CD4-positive, alpha-beta T cell (primary cell): Measurements from ENCODE around the gene ZNF488. TPM values are rescaled to one million over a fixed set of nuclear protein-coding genes. Genes with fewer than 3 reads are reported as not detected.

Experiments
- ATAC-seq: fragments of 200-7000 bp; cut with Tn5 transposase; one replicate; pipeline ENCODE4 v1.10.0; 2022; ENCODE audit warnings: mild to moderate bottlenecking; ENCODE audit not compliant: poor library complexity
- CTCF ChIA-PET: fragments of 350-600 bp; sonication (Branson Sonifier 250); formaldehyde crosslinking; loops from one replicate; lab custom pipeline; 2021; ENCODE audit warnings: antibody characterized with exemption, inconsistent platforms; lab: Charles Lee
- POLR2A ChIA-PET: fragments of 350-600 bp; sonication (Branson Sonifier 250); formaldehyde crosslinking; loops from one replicate; lab custom pipeline; 2021; ENCODE audit warnings: antibody characterized with exemption, inconsistent platforms; lab: Charles Lee
- DNase-seq, 14 experiments: peaks; one replicate each; pipeline ENCODE4 v3.0.0-alpha.2; 2013 to 2020; ENCODE audit warnings: mixed read lengths in 2 of 14
- H3K27ac ChIP-seq, 2 donors: one replicate each; pipeline versions ENCODE4 v1.5.1 to v1.7.0; 2013; ENCODE audit warnings: low read length in 2 of 2, low read depth in 1 of 2, mild to moderate bottlenecking in 1 of 2
- H3K27me3 ChIP-seq, 2 experiments: 1 replicate in 1 of 2; 2 replicates in 1 of 2; pipeline versions ENCODE4 v1.6.1 to v1.7.0; 2013; ENCODE audit warnings: low read length in 2 of 2, control low read depth in 1 of 2, mild to moderate bottlenecking in 1 of 2, moderate library complexity in 1 of 2; ENCODE audit not compliant: insufficient read depth in 2 of 2, control insufficient read depth in 1 of 2
- H3K36me3 ChIP-seq: one replicate; pipeline ENCODE4 v1.6.1; 2013; ENCODE audit warnings: low read length, control low read depth; ENCODE audit not compliant: insufficient read depth
- H3K4me1 ChIP-seq: one replicate; pipeline ENCODE4 v1.6.1; 2013; ENCODE audit warnings: low read length, control low read depth; ENCODE audit not compliant: insufficient read depth
- H3K4me3 ChIP-seq: one replicate; pipeline ENCODE4 v1.5.1; 2013; ENCODE audit warnings: mild to moderate bottlenecking, low read length, moderate library complexity
- H3K9me3 ChIP-seq, 2 experiments: 1 replicate in 1 of 2; 2 replicates in 1 of 2; pipeline versions ENCODE4 v1.6.1 to v1.7.0; 2013; ENCODE audit warnings: low read length in 2 of 2, mild to moderate bottlenecking in 2 of 2, control low read depth in 1 of 2, moderate library complexity in 1 of 2; ENCODE audit not compliant: control insufficient read depth in 1 of 2, insufficient read depth in 1 of 2
- H3K27ac Mint-ChIP-seq: one replicate; pipeline ENCODE4 v1.8.0; 2020; ENCODE audit warnings: mixed read lengths
- H3K27me3 Mint-ChIP-seq: one replicate; pipeline ENCODE4 v1.8.0; 2021; ENCODE audit warnings: mixed read lengths
- H3K36me3 Mint-ChIP-seq: one replicate; pipeline ENCODE4 v1.8.0; 2021; ENCODE audit warnings: low read depth, mixed read lengths
- H3K4me1 Mint-ChIP-seq: one replicate; pipeline ENCODE4 v1.8.0; 2021; ENCODE audit warnings: low read depth, mixed read lengths
- H3K4me3 Mint-ChIP-seq: one replicate; pipeline ENCODE4 v1.8.0; 2020; ENCODE audit warnings: mild to moderate bottlenecking, mixed read lengths
- H3K9me3 Mint-ChIP-seq: one replicate; pipeline ENCODE4 v1.8.0; 2020; ENCODE audit warnings: mixed read lengths
- intact Hi-C, 2 experiments: fragments of 100-400 bp; cut with DNase I in 1 of 2; cut with micrococcal nuclease in 1 of 2; formaldehyde crosslinking; loops; one replicate each; pipeline versions ENCODE4 v1.15.1 to v1.9.0; 2023 to 2025; cut with DNase I, micrococcal nuclease
- total RNA-seq, 174 experiments: library from RNA in 2 of 174; stranded (reverse) in 2 of 174; gene quantifications; one replicate each; pipeline ENCODE4 v1.2.3 and lab custom pipeline; 2021 to 2026
- TF ChIP-seq, protein P1 (sequence below): fragments of 200-600 bp; IDR thresholded peaks from one replicate; pipeline ENCODE4 v1.8.0; 2022; ENCODE audit warnings: antibody characterized with exemption, mild to moderate bottlenecking

The ZNF488 gene
- total RNA-seq, 2 experiments from 2014 or later = not detected

GRCh38 chr10:47322300-47323061 is 61.6 kb downstream of the ZNF488 start, which contains the start of gene GDF2:
TSS of gene GDF2 (plus strand) at chr10:47322454. CDS start at chr10:47322669, 215 bp downstream.
- Mint-ChIP-seq H3K4me3 (no peak within 1 kb of the TSS), H3K9me3 (no peaks in the 10 kb centered on the region), H3K27me3 (peaks cover 3% of the 10 kb centered on the region), H3K4me1 (no peaks in the 10 kb centered on the region), H3K36me3 (no peaks in the 10 kb centered on the region), H3K27ac (no peak within 1 kb of the TSS)
- ChIA-PET POLR2A (no interaction called here), CTCF (no interaction called here)
- Histone ChIP-seq H3K9me3 (no peaks in the 10 kb centered on the region), H3K27ac (no peak within 1 kb of the TSS), H3K4me1 (no peaks in the 10 kb centered on the region), H3K27me3 (peaks cover 0 to 2% of the 10 kb centered on the region in 2 experiments), H3K36me3 (no peaks in the 10 kb centered on the region), H3K4me3 (no peak within 1 kb of the TSS)
- ATAC-seq (no peak), DNase-seq (no peak)
- TF ChIP-seq, protein P1, sequence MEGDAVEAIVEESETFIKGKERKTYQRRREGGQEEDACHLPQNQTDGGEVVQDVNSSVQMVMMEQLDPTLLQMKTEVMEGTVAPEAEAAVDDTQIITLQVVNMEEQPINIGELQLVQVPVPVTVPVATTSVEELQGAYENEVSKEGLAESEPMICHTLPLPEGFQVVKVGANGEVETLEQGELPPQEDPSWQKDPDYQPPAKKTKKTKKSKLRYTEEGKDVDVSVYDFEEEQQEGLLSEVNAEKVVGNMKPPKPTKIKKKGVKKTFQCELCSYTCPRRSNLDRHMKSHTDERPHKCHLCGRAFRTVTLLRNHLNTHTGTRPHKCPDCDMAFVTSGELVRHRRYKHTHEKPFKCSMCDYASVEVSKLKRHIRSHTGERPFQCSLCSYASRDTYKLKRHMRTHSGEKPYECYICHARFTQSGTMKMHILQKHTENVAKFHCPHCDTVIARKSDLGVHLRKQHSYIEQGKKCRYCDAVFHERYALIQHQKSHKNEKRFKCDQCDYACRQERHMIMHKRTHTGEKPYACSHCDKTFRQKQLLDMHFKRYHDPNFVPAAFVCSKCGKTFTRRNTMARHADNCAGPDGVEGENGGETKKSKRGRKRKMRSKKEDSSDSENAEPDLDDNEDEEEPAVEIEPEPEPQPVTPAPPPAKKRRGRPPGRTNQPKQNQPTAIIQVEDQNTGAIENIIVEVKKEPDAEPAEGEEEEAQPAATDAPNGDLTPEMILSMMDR = no peak
- intact Hi-C loops = no loop called here

DNA sequence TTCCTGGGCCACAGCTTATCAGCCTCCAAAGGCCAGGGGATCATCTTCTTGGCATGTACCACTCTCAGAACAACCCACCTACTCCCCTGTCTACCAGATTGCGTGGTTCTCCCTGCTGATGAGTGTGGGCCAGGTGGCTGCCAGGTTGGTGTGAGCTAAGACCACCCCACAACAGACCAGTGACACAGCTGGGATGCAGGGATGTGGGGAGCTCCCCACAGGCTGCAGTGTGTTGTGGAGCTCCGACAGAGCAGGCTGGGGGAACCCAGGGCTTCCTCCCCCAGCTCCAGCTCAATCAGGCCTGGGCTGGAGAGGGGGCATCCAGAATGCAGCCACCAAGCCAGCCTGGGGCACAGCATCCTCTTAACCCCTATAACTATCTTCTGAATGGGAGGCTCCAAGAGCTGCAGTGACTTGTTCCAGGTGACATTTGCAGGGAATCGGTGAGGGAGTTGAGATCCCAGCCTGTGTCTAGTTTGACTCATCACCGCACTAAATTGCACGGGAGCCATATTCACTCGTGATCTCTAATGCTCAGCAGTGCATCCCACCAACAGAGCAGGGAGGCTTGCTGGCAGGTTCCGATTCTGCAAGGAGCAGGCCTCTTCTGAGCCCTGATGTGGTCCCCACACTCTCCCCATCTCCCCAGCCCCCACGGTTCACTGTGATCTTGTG is 62.4 kb downstream of the ZNF488 start:
- H3K4me3 Mint-ChIP-seq = no peak overlapping the region
- ChIA-PET POLR2A (no interaction called here), CTCF (no interaction called here)

GRCh38 chr10:47320812-47321211 is 63.3 kb downstream of the ZNF488 start:
- Histone ChIP-seq H3K36me3 (no peaks in the 10 kb centered on the region), H3K9me3 (no peaks in the 10 kb centered on the region), H3K27me3 (peaks cover 0 to 2% of the 10 kb centered on the region in 2 experiments), H3K4me3 (no peak overlapping the region), H3K4me1 (no peaks in the 10 kb centered on the region), H3K27ac (no peak overlapping the region)
- no peaks in the 10 kb centered on the region for H3K4me1 Mint-ChIP-seq
- no peaks in the 10 kb centered on the region for H3K36me3 Mint-ChIP-seq
- CTCF ChIA-PET = interaction anchor here (1.5 kb wide), 1 partner anchor 9 kb away, joined by 5 read pairs; no protein-coding TSS in a partner anchor
- DNase-seq (no peak), ATAC-seq (no peak)
- no peak overlapping the region for H3K27ac Mint-ChIP-seq
- H3K4me3 Mint-ChIP-seq = no peak overlapping the region
- H3K27me3 Mint-ChIP-seq = peaks cover 3% of the 10 kb centered on the region
- TF ChIP-seq, protein P1 = no peak
- POLR2A ChIA-PET = no interaction called here
- H3K9me3 Mint-ChIP-seq = no peaks in the 10 kb centered on the region
- intact Hi-C loops = no loop called here

More for the DNA sequence above, 62.4 kb downstream of the ZNF488 start:
- H3K27ac ChIP-seq = no peak overlapping the region
- no peaks in the 10 kb centered on the region for H3K4me1 ChIP-seq
- TF ChIP-seq, protein P1 = no peak
- H3K27me3 ChIP-seq = peaks cover 0 to 2% of the 10 kb centered on the region in 2 experiments
- peaks cover 3% of the 10 kb centered on the region for H3K27me3 Mint-ChIP-seq
- H3K36me3 Mint-ChIP-seq = no peaks in the 10 kb centered on the region
- H3K36me3 ChIP-seq = no peaks in the 10 kb centered on the region
- no peaks in the 10 kb centered on the region for H3K9me3 ChIP-seq
- H3K9me3 Mint-ChIP-seq = no peaks in the 10 kb centered on the region
- DNase-seq (no peak), ATAC-seq (no peak)
- H3K27ac Mint-ChIP-seq = no peak overlapping the region
- H3K4me3 ChIP-seq = no peak overlapping the region
- no peaks in the 10 kb centered on the region for H3K4me1 Mint-ChIP-seq
- intact Hi-C loops = no loop called here
